Suppressor macrophage treated with lipopolysaccharide for 4 hours (primary cell): ENCODE results near the gene CAPRIN1.

ENCODE experiments used
- DNase-seq: peaks from one replicate; pipeline ENCODE4 v3.0.0-alpha.2; 2020

CAPRIN1 gene

DNA sequence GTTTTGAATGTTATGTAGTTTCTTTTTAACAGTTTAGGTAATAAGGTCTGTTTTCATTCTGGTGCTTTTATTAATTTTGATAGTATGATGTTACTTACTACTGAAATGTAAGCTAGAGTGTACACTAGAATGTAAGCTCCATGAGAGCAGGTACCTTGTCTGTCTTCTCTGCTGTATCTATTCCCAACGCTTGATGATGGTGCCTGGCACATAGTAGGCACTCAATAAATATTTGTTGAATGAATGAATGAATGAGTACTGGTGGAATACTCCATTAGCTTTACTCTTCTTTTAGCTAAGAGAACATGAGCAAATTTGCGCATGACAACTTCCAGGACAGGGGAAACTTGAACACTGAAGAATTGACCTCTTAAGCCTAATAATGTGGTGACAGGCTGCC, 47.3 kb downstream of the CAPRIN1 start:
- DNase-seq: no peak

DNA sequence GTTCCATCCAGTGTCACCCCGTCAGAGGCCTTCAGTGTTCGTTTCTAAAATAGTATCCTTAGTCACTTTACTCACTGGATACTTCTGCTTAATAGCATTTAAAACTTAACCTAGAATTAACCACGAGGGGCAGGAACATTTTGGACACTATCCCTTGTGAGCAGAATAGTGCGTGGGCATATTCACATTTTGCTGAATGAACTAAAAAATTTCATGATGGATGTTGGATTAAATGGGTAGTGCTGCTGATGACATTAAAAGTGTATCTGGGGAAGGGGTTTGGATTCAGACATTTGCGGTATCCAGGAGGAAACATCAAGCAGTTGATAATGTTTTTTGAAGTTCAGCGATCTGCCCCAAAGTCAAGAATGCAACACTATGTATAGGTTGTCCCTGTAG, 53.1 kb downstream of the CAPRIN1 start:
- peak; percentile 3 for DNase-seq

DNA sequence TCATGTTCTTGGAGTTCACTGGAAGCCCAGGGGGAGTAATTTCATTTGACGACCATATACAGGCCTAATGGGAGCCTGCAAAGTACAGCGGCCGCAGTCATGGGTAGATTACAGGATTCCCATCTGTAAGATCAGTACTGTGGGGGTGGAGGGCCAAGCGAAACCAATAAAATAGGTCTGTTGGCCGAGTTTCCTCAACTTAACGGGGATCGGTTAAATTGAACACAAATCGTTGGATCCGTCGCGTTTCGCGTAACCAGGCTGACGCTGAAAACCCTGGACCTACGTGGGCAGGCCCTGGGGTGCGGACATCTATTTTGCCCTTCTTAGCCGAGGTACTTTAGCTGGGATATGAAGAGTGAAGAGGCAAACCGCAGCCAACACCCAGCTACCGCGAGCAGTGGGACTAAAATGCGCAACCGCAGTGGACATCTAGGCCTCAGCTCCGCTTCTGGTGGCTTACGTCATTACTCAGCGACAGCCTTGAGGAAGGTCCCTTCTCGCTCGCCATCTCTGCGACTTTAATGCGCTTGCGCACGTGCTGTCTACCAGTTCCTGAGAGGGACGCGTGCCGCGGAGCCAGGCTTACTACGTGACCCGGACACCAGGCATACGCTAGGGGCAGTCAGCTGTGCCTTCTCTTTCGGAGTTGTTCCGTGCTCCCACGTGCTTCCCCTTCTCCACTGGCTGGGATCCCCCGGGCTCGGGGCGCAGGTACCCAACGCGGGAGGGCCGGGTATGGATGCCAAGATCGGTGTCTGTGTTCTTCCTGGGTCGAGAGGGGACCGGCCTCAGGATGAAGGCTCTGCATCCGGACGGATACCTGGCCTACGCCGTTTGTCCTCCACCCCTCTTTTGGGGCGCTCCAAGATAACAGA, 53.8 kb downstream of the CAPRIN1 start, which contains the start of gene NAT10:
NAT10 (plus strand) TSS at position 551 of the 878 bp plus-strand sequence. CDS start 2,597 bp downstream, outside the sequence.
- DNase-seq: peak; percentile 100

DNA sequence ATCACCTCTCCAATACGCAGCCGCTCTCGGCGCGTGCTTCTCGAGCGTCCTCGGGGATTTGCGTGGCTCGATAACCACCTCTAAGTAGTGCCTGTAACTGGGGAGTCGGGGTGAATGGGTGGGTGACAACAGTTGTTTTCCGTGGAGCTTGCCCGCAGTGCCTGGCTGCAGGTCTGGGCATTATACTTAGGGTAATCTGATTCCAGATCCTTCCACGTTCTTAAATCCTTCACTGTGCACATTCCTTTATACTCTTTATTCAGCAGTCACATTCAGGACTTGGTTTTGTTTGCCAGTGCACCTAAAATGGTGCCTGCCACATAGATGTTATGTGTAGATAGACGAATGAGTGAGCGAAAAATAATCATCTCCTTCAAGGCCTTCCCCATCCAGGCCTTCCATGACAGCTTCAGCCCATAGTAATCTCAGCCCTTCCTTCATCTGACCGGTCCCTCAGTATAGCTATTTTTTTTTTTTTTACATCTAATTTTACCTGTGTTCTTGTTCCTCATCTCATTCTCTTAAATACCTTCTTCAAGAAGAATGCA, 54.5 kb downstream of the CAPRIN1 start:
- DNase-seq: no peak

DNA sequence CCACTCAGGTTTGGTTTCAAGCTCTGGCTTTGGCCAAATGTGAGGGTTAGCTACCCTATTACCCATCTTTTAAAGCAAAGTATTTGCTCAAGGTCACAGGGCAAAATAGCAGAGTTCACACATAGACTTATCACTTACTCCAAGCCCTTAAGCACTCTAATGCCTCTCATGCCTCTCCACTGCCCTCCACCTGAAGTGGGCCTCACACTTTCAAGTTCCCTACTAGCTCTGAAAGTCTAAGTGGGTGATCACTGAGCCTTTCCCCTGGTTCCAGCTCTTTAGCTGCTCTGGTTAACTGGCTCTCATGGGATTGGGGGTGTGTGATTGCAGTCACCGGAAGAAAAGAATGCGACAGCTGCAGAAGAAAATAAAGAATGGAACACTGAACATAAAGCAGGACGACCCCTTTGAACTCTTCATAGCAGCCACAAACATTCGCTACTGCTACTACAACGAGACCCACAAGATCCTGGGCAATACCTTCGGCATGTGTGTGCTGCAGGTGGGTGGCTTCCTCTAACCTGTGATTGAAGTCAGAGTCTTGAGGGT, 60.3 kb downstream of the CAPRIN1 start:
- DNase-seq: no peak

DNA sequence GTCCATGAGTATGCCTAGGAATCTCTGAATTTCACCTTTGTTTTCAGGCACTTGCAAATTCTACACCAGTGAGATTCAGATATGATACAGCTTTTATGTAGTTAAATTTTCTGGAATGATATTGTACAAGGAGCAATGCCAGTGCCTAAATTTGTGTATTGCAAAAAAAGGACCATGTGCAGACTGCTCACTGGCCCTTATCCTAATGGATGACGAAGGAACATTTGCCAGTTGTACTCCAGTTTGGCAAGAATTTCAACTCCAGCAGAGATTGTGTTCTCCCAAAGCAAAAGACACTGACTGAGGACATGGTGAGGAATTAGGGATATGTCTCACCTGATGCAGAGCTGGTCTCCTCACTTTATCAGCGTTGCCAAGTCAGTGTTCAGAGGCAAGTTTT, 62.5 kb downstream of the CAPRIN1 start:
- no peak for DNase-seq

DNA sequence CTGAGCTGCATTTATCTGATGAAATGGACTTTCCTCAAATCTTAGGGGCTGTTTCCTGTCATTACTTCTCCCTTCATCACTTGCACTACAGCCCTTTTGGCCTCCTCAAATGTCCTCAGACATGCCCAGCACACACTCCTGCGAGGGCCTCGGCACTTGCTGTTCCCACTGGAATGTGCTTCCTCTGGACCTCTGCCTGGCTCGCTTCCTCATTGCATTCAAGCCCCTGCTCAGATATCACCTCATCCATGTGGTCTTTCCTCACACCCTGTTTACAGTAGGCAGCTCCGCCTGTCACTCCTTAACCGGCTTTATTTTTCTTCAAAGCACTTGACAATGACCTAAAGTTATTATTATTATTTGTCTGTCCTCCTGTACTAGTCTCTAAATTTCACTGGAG, 62.9 kb downstream of the CAPRIN1 start:
- DNase-seq: no peak

DNA sequence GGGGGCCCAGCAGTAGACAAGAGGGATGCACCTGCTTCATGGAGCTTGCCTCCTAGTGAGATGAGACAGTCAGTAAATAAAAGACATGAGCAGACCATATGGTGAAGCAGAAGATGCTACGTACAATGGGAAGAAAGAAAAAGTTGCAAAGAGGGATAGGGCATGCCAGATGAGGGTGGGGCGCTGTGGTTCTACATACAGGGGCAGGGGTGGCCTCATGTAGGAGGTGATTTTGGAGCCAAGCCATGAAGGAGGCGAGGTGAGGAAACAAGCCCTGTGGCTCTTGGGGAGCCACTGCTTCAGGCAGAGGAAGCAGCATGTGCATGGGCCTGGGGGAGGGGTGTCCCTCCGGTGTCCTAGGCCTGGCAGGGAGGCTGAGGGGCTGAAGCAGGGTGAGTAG, 69.1 kb downstream of the CAPRIN1 start:
- no peak for DNase-seq

DNA sequence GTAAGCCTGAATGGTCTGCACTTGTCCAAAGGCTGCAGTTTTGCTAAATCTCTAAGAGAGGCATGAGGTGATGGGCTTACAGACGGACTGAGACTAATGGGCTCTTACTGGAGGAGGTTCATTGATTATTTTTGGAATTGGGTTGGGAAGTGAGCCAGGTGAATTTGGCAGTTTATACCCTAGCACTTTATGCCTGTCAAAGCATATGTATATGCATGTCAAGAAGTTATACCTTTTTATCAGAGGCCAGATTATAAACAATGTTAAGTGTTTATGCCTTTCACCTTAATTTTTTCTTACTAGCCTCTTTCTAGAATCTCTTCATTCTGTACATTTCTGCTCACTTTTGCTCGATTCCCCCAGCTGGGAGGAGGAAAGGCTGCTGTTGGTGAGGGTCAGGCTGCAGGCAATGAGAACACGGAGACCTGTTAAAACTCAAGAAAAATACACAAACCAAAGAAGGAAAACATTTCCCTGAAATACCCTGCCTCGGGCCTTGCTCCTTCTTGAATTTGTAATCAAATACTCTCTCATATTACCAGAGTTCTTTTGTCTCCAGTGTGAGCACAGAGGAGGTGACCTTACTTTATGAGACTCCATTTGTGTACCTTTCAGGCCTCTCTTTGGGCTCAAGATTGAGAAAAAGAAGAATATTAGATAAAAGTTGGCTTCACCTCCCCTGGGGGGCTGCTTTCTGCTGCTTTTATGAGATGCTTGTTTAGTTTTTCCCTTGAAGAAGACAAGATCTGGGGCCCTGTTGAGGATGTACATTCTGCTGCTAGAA, 73.5 kb downstream of the CAPRIN1 start:
- DNase-seq: no peak

DNA sequence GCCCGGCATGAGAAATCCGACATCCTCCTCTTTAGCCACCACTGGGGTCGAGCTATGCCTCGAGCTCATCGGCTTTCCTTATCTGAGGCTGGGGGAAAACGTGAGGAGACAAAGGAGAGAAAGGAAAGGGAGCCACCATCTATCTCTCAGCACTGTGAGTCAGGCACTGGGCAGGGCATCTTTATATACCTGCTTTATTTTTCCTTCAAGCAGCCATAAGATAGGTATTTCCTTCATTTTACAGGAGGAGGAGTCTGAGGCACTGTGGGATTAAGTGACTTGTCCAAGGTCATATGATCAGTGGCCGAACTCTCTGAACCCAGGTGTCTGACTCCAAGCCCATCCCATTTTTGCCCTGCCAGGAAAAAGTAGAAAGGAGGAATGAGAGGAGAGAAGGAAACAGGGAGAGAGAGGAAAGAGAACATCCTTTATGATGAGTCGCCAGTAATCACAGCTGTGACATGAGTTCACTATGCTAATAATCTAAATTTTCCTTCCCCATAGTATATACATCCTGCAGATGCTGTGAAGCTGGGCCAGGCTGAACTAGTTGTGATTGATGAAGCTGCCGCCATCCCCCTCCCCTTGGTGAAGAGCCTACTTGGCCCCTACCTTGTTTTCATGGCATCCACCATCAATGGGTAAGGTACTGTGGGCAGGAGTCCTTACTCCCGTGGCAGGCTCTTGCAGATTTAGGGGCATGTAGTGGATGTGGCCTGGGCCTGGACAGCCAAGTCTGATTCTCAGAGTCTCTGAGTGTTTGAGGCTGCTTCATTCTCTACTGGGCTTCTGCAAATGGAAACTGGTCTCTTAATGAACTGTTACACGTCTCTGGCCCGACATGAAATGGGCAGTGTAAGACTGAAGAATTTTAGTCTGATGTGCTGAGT, 75.7 kb downstream of the CAPRIN1 start:
- DNase-seq: no peak

DNA sequence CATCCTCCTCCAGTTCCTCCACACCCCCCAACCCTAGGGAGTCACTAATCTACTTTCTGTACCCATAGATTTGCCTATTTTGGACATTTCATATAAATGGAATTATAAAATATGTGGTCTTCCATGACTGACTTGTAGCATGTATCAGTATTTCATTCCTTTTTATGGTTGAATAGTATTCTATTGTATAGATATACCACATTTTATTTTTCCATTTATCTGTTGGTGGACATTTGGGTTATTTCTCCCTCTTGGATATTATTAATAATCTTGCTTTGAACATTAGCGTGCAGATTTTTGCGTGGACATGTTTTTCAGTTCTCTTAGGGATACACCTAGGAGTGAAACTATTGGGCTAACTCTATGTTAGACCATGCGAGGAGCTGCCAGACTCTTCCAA, 77.3 kb downstream of the CAPRIN1 start:
- no peak for DNase-seq

DNA sequence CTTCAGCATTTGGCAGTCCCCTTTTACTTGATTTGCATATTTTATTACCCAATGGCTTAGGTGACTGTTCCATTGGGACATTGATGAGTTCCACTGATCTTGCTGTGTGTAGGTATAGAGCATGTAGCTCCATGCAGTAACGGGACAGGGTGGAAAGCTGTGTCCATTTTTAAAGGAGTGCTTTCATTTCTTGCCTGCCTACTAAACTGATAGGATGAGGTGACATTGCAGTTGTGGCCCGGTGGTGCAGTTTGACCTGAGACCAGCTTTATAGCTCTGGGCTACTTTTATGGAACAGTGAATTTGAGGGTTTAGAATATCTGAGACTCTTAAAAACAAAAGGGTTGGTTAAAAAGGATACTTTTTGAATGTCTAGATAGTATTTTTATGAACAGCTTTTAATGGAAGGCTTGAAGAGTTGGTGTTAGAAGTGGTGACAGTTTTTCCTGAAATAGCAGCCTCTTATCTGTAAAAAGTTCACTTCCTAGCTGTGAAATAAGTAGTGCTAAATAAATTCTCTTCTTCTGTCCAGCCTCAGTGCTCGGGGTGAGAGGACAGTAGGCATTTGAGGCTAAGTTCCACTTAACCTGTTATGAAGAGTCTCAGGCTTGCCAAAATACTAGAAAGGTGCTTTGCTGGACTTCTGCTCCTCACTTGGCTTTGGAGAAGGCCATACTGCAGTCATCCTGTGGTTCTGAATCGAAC, 80.9 kb downstream of the CAPRIN1 start:
- no peak for DNase-seq

DNA sequence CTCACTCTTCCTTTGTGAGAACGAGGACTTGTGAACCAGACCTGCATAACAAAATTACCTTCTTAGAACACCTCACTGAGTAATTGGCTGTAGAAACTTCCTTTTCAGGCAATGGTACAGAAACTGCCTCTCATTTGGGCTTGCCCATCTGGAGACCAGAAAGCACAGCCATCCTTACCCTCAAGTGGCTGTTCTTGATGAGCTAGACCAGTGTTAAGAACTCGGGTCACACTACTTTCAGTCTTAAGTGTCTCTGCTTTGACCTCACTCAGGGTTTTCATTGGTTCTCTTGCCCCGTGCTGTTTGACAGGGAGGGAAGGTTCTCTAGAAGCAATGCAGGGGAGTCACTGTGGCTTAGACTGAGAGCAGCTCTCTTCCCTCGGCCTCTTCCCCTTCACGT, 83.2 kb downstream of the CAPRIN1 start:
- no peak for DNase-seq

DNA sequence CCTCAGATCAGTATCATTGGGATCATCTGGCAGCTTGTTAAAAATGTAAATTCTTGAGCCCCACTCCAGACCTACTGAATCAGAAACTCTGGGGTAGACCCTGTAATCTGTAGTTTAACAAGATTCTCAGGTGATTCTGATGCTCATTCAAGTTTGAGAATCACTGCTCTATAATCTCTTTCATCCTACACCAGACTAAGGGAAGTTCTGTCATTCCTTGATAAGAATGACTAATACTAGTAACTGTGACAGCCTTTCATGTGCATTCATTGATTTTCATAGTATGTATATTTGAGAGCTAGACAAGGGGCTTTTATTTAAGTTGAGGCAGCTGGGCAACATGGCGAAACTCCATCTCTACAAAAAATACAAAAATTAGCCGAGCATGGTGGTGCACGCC, 83.9 kb downstream of the CAPRIN1 start:
- DNase-seq: no peak

DNA sequence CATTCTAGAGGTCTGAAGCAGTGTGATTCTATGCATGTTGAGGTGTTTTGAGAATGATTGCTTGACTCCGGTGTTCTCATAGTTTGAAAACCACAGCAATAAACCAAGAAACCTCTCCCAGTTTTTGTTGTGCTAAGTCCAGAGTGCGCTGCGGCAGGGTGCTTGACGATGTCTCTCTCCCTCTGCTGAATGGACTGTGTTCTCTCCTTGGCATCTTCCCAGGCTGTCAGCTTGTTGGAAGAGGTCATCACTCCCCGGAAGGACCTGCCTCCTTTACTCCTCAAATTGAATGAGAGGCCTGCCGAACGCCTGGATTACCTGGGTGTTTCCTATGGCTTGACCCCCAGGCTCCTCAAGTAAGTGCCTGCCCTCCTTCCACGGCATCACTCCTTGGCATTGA, 84.9 kb downstream of the CAPRIN1 start:
- no peak for DNase-seq

DNA sequence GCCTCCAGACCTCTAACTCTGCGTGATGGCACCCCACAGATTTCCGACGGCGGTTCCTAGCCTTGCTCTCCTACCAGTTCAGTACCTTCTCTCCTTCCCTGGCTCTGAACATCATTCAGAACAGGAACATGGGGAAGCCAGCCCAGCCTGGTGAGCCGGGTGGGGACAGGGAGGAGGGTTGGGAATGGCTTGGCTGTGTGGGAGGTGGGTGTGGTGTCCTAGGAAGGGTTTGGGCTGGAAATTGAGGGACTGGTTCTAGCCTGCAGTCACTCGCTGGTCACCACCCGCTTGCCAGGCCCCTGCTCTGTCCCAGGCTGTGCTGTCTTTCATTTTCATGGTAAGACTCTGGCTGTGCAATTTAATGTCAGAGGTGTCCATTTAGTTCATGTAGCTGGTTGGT, 87.8 kb downstream of the CAPRIN1 start:
- no peak for DNase-seq

DNA sequence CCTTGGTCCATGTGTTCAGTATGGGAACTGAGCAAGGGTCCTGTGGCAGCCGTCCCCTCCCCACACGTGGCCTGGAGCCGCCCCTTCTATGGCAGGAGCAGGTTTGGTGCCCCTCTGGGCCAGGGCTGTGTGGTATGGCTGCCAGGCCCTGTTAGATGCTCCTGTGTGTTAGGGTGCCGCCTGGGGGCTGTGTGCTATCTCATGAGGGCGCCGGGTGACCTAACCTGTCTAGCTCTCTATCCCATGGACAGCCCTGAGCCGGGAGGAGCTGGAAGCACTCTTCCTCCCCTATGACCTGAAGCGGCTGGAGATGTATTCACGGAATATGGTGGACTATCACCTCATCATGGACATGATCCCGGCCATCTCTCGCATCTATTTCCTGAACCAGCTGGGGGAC, 88.6 kb downstream of the CAPRIN1 start:
- DNase-seq: no peak

DNA sequence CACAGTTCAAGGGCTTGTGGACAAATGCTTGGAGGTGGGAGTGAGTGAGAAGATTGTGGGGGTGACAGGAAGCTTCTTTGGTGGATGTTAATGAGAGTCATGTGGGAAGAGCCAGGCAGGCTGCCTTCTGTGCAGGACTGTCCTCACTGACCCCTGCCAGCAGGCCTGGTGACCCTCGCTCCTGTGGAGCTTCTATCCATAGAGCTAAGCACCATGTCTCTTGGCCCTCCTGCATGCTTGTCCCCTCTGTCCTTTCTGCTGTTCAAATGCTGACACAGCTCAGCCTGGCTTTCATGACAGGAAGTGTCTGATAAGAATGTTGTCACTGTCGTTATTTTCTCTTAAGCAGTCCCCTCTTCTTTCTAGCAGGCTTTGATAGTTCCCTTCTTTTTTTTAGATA, 91.5 kb downstream of the CAPRIN1 start:
- no peak for DNase-seq

DNA sequence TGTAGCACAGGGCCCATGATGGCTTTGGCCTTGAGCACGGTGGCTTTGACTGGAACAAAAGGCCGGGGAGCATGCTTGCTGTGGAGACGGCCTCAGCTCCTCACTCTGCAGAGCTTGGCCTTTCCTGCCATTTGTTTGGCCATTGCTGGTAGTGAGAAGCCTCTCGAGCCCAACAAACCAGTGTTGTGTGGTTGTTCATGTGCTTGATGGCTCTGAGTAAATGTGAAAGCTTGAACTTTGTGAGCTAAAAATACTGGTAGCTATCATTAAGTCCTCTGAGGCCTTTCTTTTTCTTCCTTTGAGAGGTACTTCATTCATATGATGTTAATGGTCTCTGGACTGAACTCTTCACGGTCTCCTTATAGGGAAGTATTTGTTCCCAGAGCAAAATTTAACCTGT, 93.5 kb downstream of the CAPRIN1 start:
- no peak for DNase-seq

DNA sequence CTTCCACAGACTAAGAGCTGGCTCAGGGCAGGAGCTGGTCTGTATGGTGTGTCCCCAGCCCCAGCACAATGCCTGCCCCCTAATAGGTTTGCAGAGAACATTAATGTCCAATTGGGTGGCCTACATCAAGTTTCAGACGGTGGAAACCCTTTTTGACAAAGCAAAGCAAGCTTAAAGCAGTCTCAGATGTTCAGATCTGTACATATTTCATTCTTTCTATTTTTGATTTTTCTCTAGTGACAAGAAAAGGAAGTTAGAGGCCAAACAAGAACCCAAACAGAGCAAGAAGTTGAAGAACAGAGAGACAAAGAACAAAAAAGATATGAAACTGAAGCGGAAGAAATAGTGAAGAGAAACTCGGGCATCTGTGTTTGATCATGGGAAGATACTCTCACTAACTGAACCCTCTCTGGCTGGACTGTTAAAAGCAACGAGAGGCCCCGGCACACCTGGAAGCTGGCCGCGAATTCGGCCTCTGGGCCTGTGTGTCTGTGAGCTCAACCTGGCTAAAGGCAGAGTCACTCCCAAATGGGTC, 94.4 kb downstream of the CAPRIN1 start:
- no peak for DNase-seq

DNA sequence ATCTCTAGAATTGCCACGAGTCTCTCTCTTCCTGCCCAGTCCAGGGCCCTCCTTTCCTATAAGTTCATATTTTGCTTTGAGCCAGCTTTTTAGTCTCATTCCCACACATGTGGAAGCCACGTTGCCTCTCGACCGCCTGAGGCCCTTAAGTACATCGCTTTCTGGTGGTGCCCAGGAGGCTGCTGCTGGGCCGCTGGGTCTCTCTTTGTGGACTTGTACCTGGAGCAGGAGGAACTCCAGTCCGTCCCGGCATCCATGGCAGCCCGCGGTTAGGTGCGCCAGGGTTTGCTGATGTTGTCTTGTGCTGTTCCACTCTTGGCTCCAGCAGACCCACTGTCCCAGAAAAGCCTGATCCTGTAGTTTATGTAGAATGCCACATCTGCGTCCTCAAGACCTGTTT, 94.9 kb downstream of the CAPRIN1 start:
- DNase-seq: no peak

DNA sequence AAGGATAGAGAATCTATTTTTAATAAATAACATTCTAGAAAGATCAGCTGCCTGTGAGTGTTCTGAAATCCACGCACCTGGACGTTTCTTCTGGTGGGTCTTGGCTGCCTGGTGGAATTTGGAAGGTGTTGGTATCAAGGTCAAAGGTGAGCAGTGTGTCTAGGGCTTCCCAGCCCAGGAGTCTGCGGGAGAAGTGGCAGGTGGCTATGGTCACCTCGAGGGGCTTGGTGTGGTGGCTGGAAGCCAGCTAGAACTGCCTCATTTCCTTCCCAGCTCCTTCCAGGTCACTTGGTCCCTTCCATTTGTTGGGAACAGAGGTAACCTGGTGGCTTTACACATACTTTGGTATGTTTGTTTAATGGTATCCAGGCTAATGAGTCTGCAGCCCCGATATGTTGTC, 95.3 kb downstream of the CAPRIN1 start:
- DNase-seq: no peak
